HG02763 (cell line): ENCODE data around the gene SQSTM1.
"Not testable (repeated sequence)": the region's sequence is repeated elsewhere in the genome, so short reads cannot be mapped to it uniquely, and the experiment has no call there.

ENCODE experiments used
- ATAC-seq: cut with Tn5 transposase; IDR thresholded peaks from one replicate; pipeline ENCODE4 v1.9.1; 2021; ENCODE audit warnings: mild to moderate bottlenecking, moderate library complexity; ENCODE audit not compliant: unreplicated experiment

Gene SQSTM1

DNA sequence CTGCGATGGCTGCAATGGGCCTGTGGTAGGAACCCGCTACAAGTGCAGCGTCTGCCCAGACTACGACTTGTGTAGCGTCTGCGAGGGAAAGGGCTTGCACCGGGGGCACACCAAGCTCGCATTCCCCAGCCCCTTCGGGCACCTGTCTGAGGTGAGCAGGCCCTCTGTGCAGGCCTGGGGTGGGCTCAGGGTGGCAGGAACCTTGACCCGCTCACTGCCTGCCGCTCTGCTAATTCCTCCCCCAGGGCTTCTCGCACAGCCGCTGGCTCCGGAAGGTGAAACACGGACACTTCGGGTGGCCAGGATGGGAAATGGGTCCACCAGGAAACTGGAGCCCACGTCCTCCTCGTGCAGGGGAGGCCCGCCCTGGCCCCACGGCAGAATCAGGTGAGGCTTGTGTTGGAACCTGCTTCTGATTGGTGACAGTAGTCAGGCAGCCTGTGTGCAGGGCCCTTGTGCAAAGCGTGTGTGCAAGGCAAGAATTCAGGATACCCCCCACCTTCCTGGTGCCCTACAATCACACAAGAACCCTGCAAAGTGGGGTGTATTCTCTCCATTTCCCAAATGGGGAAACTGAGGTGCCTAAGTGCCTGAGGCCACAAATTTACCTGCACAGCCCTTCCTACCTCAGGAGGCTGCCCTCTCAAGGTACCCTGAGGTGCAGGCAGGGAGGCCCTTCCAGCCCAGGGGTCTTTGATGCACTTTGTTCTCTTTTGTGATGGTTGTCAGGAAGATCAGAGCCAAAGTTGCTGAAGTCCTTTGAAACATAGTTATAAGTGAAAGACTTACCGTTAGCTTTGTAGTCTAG, 3.4 kb downstream of the SQSTM1 start:
- ATAC-seq, result no peak

DNA sequence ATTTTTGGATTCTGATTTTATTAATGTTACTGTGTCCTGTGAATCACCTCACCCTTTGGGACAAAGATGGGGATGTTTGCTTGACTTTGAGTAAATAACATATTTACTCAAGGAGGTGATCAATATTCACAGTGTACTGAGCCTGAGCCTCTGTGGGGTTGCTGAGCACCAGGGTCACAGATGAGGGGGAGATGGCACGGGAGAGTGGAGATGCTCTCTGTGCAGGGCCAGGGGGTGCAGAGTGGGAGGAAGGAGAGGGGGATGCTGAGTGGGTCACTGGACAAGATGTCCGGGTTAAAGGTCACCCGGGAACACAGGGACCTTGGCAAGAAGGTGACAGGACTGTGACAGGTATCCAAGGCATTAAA, 4.0 kb downstream of the SQSTM1 start:
- no peak for ATAC-seq

DNA sequence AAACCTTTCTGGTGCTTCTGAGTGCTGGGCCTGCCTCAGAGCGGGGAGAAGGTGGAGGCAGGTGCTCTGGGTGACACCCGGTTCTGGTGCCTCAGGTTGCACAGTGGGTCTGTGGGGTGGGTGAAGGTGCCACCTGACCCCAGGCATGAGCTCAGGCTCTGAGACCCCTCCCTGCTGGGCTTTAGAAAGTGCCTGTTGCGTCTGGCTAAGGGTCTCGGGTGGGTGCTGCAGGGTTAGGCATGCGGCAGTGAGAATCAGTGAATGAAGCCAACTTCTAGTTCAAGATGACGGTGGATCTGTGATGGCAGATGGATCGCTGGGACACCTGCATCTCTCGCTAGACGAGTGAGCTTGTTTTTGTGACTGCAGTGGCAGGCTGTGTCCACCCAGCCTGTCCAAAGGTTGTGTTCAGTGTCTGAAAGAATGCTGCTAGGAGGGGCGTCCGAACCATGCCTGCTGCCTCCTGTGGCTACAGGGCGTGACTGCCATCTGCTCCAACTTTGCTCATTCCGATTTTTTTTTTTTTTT, 5.0 kb downstream of the SQSTM1 start:
- ATAC-seq, result no peak

DNA sequence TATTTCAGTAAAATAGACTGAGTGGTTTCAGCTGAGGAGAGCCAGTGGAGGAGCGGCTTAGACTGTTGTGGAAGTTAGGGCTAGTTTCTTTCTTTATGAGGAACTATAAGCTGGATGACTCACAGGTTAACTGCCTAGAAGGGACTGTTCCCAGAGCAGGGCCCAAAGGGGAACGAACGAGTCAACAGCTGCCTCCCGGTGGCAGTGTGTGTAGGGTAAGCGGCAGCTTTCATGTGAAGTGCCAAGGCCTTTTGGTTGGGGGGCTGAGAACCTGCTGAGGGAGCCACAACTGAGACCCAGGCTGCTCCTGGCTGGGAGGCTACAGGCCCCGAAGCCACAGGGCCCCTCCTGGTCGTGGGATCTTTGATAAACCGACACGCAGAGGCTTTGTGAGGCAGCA, 7.0 kb downstream of the SQSTM1 start:
- no peak for ATAC-seq

- no peak for ATAC-seq
These were observed 8.2 kb downstream of the SQSTM1 start for GRCh38 chr5:179828756-179829421.

GRCh38 chr5:179829732-179830435, 9.2 kb downstream of the SQSTM1 start:
- ATAC-seq, result no peak

DNA sequence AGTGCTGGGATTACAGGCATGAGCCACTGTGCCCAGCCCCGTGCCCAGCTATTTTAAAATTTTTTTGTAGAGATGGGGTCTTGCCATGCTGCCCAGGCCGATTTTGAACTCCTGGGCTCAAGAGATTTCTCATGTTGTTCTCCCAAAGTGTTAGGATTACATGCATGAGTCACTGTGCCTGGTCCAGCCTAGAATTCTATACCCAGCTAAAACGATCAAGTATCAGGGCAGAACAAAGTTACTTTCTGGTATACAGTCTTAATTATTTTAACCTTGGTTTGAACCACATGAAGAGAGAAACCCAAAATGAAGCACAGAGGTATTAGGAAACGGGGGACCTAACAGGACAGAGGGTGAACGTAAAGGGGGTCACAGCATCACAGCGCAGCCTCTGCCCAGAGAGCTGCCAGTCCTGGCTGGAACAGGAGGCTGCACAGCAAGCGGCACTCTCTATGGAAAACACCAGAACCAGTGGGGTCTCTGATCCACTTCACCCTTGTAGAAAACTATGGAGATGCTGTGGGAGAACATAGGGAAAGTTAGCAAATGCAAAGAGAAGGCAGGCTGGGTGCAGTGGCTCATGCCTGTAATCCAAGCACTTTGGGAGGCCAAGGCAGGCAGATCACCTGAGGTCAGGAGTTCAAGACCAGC, 10.2 kb downstream of the SQSTM1 start:
- no peak for ATAC-seq

GRCh38 chr5:179832039-179832745, 11.5 kb downstream of the SQSTM1 start:
- ATAC-seq, result no peak

- no peak for ATAC-seq
These were observed 12.5 kb downstream of the SQSTM1 start for GRCh38 chr5:179833056-179833708.

DNA sequence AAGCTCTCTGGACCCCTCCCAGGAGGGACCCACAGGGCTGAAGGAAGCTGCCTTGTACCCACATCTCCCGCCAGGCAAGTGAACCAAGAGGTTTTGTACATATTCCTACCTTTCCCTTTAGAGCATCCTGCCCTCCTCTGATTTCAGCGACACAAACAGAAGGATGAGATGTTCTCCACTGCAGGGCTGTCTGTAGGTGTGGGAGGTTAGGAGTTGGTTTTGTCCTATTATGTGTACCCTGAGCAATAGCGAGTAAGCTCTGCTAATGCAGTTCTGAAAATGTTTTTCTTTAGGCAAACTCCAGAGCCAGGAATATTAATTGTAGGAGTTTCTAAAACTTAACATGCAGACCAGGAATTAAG, 13.0 kb downstream of the SQSTM1 start:
- no peak for ATAC-seq

DNA sequence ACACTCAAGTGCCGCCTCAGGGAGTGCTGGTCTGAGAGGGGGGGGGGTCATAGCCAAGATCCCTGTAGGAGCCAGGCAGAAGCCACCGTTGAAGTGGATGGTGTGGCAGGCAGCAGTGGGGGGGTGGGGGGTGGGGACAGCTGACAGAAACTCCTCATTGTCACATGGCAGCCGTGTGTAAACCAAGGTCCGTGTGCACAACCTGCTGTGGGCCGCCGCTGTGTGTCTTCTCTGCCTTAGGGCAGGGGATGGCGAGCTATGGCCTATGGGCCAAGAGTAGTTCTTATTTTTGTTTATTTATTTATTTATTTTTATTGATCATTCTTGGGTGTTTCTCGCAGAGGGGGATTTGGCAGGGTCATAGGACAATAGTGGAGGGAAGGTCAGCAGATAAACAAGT, 13.4 kb downstream of the SQSTM1 start:
- ATAC-seq, result no peak

DNA sequence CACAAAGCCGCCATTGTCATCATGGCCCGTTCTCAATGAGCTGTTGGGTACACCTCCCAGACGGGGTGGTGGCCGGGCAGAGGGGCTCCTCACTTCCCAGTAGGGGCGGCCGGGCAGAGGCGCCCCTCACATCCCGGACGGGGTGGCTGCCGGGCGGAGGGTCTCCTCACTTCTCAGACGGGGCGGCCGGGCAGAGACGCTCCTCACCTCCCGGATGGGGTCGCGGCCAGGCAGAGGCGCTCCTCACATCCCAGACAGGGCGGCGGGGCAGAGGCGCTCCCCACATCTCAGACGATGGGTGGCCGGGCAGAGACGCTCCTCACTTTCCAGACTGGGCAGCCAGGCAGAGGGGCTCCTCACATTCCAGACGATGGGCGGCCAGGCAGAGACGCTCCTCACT, 14.2 kb downstream of the SQSTM1 start:
- not testable (repeated sequence) for ATAC-seq

DNA sequence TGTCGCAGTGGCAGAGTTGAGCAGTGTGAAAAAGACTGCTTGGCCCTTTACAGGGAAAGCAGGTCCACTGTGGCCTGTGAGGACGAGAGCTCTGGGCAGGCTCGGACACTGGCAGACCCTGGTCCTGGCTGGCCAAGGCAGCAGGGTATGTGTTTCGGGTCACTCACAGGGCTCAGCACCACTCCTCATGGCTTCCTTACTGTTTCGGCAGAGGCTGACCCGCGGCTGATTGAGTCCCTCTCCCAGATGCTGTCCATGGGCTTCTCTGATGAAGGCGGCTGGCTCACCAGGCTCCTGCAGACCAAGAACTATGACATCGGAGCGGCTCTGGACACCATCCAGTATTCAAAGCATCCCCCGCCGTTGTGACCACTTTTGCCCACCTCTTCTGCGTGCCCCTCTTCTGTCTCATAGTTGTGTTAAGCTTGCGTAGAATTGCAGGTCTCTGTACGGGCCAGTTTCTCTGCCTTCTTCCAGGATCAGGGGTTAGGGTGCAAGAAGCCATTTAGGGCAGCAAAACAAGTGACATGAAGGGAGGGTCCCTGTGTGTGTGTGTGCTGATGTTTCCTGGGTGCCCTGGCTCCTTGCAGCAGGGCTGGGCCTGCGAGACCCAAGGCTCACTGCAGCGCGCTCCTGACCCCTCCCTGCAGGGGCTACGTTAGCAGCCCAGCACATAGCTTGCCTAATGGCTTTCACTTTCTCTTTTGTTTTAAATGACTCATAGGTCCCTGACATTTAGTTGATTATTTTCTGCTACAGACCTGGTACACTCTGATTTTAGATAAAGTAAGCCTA, 15.7 kb downstream of the SQSTM1 start:
- no peak for ATAC-seq

DNA sequence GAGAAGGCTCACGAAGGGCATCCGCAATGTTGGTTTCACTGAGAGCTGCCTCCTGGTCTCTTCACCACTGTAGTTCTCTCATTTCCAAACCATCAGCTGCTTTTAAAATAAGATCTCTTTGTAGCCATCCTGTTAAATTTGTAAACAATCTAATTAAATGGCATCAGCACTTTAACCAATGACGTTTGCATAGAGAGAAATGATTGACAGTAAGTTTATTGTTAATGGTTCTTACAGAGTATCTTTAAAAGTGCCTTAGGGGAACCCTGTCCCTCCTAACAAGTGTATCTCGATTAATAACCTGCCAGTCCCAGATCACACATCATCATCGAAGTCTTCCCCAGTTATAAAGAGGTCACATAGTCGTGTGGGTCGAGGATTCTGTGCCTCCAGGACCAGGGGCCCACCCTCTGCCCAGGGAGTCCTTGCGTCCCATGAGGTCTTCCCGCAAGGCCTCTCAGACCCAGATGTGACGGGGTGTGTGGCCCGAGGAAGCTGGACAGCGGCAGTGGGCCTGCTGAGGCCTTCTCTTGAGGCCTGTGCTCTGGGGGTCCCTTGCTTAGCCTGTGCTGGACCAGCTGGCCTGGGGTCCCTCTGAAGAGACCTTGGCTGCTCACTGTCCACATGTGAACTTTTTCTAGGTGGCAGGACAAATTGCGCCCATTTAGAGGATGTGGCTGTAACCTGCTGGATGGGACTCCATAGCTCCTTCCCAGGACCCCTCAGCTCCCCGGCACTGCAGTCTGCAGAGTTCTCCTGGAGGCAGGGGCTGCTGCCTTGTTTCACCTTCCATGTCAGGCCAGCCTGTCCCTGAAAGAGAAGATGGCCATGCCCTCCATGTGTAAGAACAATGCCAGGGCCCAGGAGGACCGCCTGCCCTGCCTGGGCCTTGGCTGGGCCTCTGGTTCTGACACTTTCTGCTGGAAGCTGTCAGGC, 16.6 kb downstream of the SQSTM1 start:
- no peak for ATAC-seq

- no peak for ATAC-seq
These were observed 18.9 kb downstream of the SQSTM1 start for GRCh38 chr5:179839328-179840256.

DNA sequence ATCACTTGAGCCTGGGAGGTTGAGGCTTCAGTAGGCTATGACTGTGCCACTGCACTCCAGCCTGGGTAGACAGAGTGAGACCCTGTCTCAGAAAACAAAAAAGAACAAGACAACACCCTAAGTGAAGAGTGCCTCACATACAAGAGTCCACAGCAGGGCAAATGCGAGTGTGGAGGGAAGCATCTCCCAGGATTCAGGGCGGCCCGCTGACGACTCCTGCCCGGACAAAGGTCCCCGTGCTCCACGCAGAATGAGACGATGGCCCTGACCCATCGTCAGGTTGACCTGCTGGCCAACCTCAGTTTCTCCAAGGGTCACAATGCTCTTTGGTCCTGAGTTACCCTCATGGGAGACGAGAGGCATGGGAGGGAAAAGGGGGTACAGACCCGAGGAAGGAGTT, 19.6 kb downstream of the SQSTM1 start:
- no peak for ATAC-seq

- ATAC-seq, result no peak
These were observed 20.1 kb downstream of the SQSTM1 start for GRCh38 chr5:179840766-179841165.
